Nephron (organoid): ENCODE results near the gene SLC9A9.
A peak's percentile ranks its signal among the peaks of the same experiment; 100 is the strongest.

Experiments
- H3K27ac Mint-ChIP-seq, 3 experiments: 2 replicates each; pipeline ENCODE4 v1.8.0; 2020; ENCODE audit warnings: mixed read lengths in 3 of 3, mild to moderate bottlenecking in 2 of 3, moderate library complexity in 1 of 3
- H3K27me3 Mint-ChIP-seq: 2 replicates; pipeline ENCODE4 v1.8.0; 2021; ENCODE audit warnings: low read depth, mild to moderate bottlenecking, moderate library complexity, mixed read lengths
- H3K36me3 Mint-ChIP-seq: 2 replicates; pipeline ENCODE4 v1.8.0; 2020; ENCODE audit warnings: low read depth, mixed read lengths
- H3K4me1 Mint-ChIP-seq: 2 replicates; pipeline ENCODE4 v1.8.0; 2020; ENCODE audit warnings: mixed read lengths
- H3K4me3 Mint-ChIP-seq, 3 experiments: 2 replicates each; pipeline ENCODE4 v1.8.0; 2020; ENCODE audit warnings: mild to moderate bottlenecking in 3 of 3, mixed read lengths in 3 of 3, moderate library complexity in 2 of 3
- H3K9me3 Mint-ChIP-seq: 2 replicates; pipeline ENCODE4 v1.8.0; 2020; ENCODE audit warnings: mixed read lengths
- TF ChIP-seq, protein P1 (sequence below), 3 experiments: fragments of 200-600 bp; sonication (generic); IDR thresholded peaks; one replicate each; pipeline ENCODE4 v1.5.0; 2021; ENCODE audit warnings: antibody characterized with exemption in 3 of 3; ENCODE audit not compliant: unreplicated experiment in 3 of 3

Gene SLC9A9

DNA sequence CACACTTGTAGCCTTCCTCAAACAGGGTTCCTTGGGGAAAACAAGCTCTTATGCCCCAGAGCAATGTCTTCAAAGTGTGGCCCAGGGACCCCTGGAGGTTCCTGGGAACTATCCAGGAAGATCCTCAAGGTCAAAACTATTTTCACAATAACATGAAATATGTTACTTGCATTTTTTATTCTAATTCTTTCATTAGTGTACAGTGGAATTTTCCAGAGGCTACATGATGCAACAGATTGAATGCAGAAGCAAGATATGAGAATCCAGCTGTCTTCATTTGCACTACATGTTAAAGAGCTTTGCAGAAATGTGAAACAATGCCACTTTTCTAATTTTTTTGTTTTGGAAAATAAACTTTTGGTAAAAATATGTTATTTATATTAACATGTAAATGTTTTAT, 190.9 kb downstream of the SLC9A9 start:
- TF ChIP-seq, protein P1, sequence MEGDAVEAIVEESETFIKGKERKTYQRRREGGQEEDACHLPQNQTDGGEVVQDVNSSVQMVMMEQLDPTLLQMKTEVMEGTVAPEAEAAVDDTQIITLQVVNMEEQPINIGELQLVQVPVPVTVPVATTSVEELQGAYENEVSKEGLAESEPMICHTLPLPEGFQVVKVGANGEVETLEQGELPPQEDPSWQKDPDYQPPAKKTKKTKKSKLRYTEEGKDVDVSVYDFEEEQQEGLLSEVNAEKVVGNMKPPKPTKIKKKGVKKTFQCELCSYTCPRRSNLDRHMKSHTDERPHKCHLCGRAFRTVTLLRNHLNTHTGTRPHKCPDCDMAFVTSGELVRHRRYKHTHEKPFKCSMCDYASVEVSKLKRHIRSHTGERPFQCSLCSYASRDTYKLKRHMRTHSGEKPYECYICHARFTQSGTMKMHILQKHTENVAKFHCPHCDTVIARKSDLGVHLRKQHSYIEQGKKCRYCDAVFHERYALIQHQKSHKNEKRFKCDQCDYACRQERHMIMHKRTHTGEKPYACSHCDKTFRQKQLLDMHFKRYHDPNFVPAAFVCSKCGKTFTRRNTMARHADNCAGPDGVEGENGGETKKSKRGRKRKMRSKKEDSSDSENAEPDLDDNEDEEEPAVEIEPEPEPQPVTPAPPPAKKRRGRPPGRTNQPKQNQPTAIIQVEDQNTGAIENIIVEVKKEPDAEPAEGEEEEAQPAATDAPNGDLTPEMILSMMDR (IDR thresholded peaks at IDR 0.05; ENCODE audit: unreplicated experiment in 3 of 3), result no peak
- no peak overlapping the region for H3K4me3 Mint-ChIP-seq
- H3K27me3 Mint-ChIP-seq, result no peaks in the 10 kb centered on the region
- H3K27ac Mint-ChIP-seq, result no peak overlapping the region
- peaks cover 21% of the 10 kb centered on the region for H3K9me3 Mint-ChIP-seq
- peaks cover 6% of the 10 kb centered on the region for H3K4me1 Mint-ChIP-seq
- peaks cover 9% of the 10 kb centered on the region for H3K36me3 Mint-ChIP-seq

DNA sequence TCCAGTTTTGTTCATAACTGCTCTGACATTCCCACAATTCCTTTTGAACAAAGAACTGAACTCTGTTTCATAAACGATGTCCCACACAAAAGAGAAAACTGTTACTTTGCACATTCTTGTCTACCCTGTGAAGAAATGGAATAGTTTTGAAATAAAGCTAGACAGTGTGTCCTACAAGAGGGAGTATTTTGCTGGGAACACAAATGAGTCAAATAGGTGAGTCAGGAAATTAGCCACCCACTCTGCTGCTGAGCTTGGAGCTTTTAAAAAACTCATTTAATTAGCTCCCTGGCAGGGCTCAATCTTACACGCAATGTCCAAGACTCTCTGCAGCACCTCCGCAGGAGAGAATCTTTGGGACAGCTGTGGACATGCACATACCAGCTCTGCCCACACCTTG, 193.4 kb downstream of the SLC9A9 start:
- H3K36me3 Mint-ChIP-seq, result peaks cover 2% of the 10 kb centered on the region
- H3K27me3 Mint-ChIP-seq, result no peaks in the 10 kb centered on the region

DNA sequence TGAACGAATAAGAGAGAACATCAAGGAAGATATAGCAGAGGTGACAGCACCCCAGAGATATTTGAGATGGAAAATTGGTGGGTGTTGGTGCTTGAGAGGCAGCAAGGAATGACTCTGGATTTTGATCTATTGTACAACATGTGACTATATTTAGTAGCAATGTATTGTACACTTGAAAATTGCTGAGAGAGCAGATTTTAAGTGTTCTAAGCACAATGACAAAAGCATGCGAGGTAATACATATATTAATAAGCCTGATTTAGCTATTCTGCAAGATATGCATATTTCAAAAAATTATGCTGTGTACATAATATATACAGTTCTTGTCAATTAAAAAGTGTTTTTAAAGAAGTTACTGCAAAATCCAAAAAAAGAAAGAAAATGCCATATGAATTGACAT, 194.3 kb downstream of the SLC9A9 start:
- Mint-ChIP-seq H3K36me3 (no peaks in the 10 kb centered on the region), H3K4me1 (peaks cover 6% of the 10 kb centered on the region), H3K27ac (no peak overlapping the region), H3K9me3 (no peaks in the 10 kb centered on the region), H3K4me3 (no peak overlapping the region), H3K27me3 (no peaks in the 10 kb centered on the region)
- TF ChIP-seq, protein P1 (IDR thresholded peaks at IDR 0.05; ENCODE audit: unreplicated experiment in 3 of 3), result no peak

More for the DNA sequence above, 193.4 kb downstream of the SLC9A9 start:
- no peak overlapping the region for H3K4me3 Mint-ChIP-seq
- H3K4me1 Mint-ChIP-seq, result peaks cover 6% of the 10 kb centered on the region
- H3K27ac Mint-ChIP-seq, result peak overlapping the region; percentile 15 to 61 (median 50)
- TF ChIP-seq, protein P1 (IDR thresholded peaks at IDR 0.05; ENCODE audit: unreplicated experiment in 3 of 3), result no peak
- peaks cover 5% of the 10 kb centered on the region for H3K9me3 Mint-ChIP-seq

DNA sequence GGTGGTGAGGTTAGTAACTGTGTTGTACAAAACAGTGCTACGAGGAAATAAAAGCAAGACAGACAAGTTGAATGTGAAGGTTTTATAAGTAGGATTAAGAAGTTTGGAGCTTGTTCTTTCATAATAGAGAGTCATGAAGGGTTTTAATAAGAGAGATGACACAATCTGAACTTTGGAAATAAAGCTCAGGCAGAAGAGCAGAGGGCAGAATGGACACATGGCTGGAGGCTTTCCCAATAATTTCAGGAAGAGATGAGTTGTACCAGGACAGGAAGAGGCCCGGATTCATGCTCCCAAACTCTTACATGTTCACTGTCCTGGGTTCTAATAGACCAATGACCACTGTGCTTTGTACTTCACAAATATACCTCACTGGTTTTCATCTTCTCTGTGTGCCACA, 194.8 kb downstream of the SLC9A9 start:
- Mint-ChIP-seq H3K4me3 (no peak overlapping the region), H3K27ac (no peak overlapping the region), H3K9me3 (no peaks in the 10 kb centered on the region), H3K27me3 (no peaks in the 10 kb centered on the region), H3K4me1 (peaks cover 6% of the 10 kb centered on the region), H3K36me3 (no peaks in the 10 kb centered on the region)
- TF ChIP-seq, protein P1 (IDR thresholded peaks at IDR 0.05; ENCODE audit: unreplicated experiment in 3 of 3), result no peak

DNA sequence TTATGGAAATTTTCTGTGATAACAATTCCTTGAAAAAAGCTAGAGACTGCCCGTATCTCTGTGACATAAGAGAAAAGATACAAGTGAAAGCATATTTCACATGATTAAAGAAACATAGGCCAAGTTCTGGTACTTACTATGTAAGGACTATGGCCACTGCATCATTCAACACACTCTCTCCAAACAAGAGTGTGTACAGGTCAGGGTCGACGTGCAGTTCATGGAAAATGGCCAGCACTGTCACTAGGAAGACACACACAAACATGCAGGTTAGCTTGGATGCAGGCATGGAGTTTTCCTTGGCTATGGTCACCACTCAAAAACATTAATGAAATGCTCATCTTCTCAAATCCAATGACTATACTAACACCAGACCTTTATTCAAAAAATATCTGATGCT, 196.2 kb downstream of the SLC9A9 start:
- no peaks in the 10 kb centered on the region for H3K36me3 Mint-ChIP-seq
- H3K4me3 Mint-ChIP-seq, result no peak overlapping the region

DNA sequence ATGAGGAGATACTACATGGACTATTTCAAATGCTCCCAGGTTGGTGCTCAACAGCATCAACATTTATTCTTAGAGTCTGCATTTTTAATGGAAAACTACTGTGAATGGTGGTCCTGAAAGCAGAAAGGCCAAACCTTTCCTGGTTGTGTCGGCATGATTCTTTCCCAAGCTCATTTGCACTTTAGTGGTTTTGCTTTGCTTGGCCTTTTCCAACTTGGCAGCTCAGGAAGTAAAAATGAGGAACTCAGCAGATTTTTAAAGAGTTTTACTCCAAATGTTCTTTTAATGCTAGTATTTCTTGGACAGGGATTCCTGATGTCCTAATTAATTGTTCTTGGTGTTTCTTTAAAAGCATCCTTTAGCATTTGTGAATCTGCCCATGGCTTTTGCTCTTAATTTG, 197.4 kb downstream of the SLC9A9 start:
- peaks cover 6% of the 10 kb centered on the region for H3K4me1 Mint-ChIP-seq

More for the DNA sequence above, 196.2 kb downstream of the SLC9A9 start:
- H3K4me1 Mint-ChIP-seq, result peaks cover 6% of the 10 kb centered on the region
- no peaks in the 10 kb centered on the region for H3K9me3 Mint-ChIP-seq
- no peak overlapping the region for H3K27ac Mint-ChIP-seq
- TF ChIP-seq, protein P1 (IDR thresholded peaks at IDR 0.05; ENCODE audit: unreplicated experiment in 3 of 3), result no peak
- no peaks in the 10 kb centered on the region for H3K27me3 Mint-ChIP-seq

More for the DNA sequence above, 197.4 kb downstream of the SLC9A9 start:
- TF ChIP-seq, protein P1 (IDR thresholded peaks at IDR 0.05; ENCODE audit: unreplicated experiment in 3 of 3), result no peak
- no peaks in the 10 kb centered on the region for H3K36me3 Mint-ChIP-seq
- no peaks in the 10 kb centered on the region for H3K27me3 Mint-ChIP-seq
- no peak overlapping the region for H3K4me3 Mint-ChIP-seq
- H3K9me3 Mint-ChIP-seq, result no peaks in the 10 kb centered on the region
- H3K27ac Mint-ChIP-seq, result peak overlapping the region in 2 of 3 experiments; percentile 44 to 56
